Inflammatory macrophage treated with lipopolysaccharide for 4 hours (primary cell): Measurements from ENCODE around the gene CNPY4.

Source experiments
- DNase-seq: peaks from one replicate; pipeline ENCODE4 v3.0.0-alpha.2; 2020

CNPY4 gene

DNA sequence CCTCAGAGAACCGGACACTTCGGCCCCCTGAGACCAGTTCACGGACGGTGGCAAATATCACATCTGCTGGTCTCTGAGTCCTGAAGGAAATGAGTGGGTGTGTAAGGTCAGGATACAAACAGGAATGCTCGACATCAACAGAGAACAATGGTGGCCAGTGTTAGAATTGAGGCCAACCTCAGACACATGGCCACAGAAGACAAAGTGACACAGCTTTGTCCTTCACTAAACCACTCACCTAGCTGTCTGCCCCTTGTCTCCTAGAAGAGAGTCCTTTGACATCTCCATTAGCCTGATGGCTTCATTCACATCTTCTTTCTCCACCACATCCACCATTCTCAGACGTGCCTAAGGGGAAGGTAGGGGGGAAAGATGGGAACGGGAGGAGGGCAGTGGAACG is 26.4 kb upstream of the CNPY4 start:
- no peak for DNase-seq

DNA sequence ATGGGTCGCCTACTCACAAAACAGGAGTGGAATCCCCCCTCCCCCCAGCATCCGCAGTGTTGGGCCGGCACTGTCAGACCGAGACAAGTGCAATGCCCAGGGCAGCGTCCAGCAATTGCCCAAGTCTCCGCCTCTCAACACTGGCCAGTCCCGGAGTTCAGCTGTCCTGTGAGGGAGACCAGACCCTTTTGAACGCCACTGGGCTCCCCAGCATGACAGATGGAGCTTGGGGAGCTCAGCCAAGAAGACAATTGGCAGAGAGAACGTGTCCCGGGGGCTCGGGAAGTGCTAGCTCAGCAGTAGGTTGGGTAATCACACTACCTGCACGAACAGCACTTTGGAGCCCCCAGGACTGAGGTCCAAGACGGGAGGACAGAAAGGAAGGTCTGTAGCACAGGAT is 25.9 kb upstream of the CNPY4 start:
- no peak for DNase-seq

- no peak for DNase-seq
These were observed 25.4 kb upstream of the CNPY4 start for GRCh38 chr7:100093925-100094486.

DNA sequence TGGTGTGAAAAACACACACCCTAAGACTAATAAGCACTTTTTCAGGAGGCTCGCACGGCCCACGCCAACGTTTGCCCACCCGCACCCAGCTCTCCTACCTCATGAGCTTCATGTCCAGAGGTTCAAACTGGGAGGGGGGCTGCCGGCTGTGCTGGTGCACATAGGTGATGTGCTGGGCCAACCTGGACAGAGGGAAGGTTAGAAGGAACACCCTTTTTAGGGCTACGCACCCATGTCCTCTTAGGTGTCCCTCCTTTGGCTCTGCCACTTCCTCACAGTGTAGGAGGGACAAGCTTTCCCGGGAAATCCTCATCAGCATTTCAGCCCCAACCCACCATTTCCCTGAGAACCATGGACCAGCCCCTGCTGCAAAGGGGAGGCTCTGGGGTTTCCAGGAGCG is 24.1 kb upstream of the CNPY4 start:
- no peak for DNase-seq

DNA sequence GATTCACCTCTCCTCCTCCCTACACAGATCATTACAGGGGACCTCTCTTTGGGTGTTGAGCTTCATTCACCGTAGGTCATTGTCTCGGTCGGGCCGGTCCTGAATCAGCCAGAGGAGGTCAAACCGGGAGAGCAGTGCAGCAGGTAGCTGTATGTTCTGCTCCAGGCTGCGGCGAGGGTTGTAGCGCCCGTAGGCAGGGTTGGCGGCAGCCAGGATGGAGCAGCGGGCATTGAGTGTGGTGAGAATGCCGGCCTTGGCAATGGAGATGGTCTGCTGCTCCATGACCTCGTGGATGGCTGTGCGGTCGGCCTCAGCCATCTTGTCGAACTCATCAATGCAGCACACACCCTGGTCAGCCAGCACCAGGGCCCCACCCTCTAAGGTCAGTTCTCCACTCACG is 23.7 kb upstream of the CNPY4 start:
- no peak for DNase-seq

DNA sequence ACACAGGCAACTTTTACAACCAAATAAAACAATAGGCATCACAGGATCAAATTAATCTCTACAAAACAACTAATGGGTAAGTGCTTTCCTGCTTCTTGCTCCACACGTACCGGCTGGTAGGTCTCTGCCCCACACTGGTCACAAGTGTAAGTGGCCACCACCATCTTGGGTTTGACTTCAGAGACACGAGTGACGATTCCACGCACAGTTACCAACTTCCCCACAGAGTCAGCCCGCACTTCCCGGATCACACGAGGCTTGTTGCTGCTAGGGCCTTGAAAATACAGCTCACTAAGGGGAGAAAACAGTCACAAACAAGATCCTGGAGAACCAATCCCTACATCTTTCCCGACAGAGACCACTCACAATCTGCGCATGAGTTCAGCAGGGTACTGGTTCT is 20.5 kb upstream of the CNPY4 start:
- no peak for DNase-seq

GRCh38 chr7:100099452-100099851 is 20.0 kb upstream of the CNPY4 start:
- DNase-seq: no peak

GRCh38 chr7:100100420-100101015 is 18.9 kb upstream of the CNPY4 start:
- DNase-seq: peak; percentile 94

GRCh38 chr7:100101016-100101862 is 18.2 kb upstream of the CNPY4 start, which contains the start of the genes AP4M1 and MCM7:
Gene AP4M1, plus strand, starts transcription at chr7:100101643. Its CDS starts 72 bp downstream, at chr7:100101715.
Gene MCM7, minus strand, starts transcription at chr7:100101397. Its CDS starts 103 bp downstream, at chr7:100101294.
- peak; percentile 99 for DNase-seq

DNA sequence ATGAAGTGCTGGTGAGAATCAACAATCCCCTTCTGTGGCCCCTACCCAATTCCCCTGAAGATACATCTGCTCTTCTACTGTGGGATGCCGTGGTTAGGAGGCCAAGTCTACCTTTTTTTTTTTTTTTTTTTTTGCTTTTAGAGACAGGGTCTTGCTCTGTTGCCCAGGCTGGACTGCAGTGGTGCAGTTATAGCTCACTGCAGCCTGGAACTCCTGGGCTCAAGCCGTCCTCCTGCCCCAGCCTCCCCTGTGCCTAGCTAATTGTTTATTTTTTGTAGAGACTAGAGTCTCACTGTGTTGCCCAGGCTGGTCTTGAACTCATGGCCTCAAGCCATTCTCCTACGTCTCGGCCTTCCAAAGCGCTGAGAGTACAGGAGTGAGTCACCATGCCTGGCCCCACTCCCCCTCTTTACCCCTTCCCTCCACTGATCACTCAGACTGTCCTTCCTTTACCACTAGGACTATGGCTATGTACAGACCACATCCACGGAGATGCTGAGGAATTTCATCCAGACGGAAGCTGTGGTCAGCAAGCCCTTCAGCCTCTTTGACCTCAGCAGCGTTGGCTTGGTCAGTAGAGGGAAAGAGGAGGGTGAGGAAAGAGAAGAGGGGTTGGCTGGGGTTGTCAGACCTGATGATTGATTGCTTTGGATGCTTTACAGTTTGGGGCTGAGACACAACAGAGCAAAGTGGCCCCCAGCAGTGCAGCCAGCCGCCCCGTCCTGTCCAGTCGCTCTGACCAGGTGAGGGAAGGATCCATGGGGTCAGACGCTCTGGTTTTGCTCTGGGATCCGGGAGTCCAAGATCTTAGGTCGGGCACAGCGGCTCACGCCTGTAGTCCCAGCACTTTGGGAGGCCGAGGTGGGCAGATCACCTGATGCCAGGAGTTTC is 16.2 kb upstream of the CNPY4 start:
- no peak for DNase-seq

DNA sequence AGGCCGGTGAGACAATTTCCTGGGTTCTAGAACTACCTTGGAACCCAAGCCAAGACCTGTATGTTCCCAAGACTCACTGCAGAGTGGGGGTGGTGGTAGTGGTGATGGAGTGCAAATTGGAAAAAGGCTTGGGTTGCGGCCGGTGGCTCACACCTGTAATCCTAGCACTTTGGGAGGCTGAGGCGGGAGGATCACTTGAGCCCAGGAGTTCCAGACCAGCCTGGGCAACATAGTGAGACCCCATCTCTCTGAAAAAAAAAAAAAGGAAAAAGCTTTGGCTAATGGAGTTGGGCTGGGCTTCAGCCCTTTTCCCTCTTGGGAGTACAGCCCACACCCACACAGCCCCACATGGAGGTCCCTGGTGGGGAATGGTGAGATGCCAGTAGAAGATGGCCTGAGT is 13.9 kb upstream of the CNPY4 start:
- DNase-seq: no peak

DNA sequence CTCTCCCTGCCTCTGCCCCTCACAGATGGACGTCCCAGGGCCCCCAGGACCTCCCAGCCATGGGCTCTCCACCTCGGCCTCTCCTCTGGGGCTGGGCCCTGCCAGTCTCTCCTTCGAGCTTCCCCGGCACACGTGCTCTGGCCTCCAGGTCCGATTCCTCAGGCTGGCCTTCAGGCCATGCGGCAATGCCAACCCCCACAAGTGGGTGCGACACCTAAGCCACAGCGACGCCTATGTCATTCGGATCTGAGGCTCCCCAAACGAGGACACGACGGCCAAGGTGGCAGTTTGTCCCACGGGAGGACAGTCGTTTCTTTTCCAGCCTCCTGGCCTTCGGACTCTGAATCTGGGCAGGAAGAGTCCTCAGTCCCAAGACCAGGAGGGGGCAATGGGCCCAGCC is 12.8 kb upstream of the CNPY4 start:
- no peak for DNase-seq

DNA sequence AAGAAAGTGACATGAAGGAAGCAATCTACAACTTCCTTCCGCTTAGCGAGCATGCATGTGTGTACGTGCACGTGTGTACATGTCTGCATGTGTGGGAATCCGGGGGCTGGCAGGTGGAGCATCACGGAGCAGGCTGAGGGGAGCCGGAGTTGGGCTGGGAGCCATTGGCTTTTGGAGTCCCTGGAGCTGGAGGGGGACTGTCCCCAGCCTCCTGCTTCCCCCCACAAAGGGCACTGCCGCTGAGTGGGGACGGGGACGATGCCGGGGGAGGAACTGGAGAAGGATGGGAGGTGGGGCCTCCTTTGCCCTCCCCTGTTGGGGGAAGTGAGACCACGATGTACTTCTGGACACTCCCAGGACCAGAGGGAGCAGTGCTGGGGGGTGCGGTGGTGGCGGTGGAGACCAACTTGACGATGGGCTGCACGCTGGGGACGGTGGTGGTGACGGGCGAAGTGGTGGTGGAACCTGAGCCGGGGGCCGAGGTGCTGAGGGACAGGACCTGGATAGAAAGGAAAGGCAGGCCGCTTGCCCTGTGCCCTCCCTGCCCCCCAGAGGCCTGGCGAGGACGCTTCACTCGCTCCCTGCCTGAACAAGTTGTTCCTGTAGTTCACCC is 12.2 kb upstream of the CNPY4 start:
- no peak for DNase-seq

DNA sequence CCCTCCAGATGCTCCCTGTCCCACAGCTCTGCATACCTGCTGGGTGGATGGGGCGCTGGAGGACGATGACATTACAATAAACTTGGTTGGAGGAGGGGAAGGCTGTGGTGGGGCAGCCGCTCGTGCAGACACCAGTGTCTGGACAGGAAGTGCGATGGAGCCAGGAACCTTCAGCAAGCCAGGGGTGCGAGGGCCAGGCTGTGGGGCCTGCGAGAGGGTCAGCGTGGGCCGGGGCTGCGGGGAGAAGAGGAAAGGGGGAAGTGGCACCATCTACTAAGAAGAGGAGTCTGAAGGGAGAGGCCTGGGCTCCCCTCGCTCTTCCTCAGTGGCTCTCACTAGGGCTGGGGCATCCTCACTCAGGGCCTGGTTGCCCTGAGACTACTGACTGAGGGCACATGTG is 11.5 kb upstream of the CNPY4 start:
- no peak for DNase-seq

DNA sequence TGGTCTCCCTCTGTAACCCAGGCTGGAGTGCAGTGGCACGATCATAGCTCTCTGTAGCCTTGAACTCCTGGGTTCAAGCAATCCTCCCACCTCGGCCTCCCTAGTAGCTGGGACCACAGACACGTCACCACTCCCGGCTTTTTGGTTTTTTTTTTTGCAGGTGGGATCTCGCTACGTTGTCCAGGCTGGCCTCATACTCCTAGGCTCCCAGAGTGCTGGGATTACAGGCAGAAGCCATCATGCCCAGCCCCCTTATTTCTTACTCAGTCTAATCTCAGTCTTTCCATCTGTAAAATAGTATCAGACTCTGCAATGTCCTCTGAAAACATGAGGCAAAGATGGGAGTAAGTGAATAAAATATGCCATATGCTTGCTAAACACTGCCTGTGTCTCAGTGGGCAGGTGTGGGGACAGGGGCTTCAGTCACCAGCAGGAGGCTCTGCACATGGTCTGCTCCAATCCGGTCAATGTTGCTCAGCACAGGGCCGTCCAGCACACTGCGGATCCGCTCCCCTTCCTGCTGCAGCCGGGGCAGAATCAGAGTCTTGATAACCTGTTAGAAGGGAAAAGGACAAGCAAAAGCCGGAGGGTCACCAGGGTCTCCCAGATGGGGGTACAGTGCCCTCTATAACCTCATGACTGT is 9.8 kb upstream of the CNPY4 start:
- no peak for DNase-seq

- no peak for DNase-seq
These were observed 8.3 kb upstream of the CNPY4 start for GRCh38 chr7:100111156-100111555.

DNA sequence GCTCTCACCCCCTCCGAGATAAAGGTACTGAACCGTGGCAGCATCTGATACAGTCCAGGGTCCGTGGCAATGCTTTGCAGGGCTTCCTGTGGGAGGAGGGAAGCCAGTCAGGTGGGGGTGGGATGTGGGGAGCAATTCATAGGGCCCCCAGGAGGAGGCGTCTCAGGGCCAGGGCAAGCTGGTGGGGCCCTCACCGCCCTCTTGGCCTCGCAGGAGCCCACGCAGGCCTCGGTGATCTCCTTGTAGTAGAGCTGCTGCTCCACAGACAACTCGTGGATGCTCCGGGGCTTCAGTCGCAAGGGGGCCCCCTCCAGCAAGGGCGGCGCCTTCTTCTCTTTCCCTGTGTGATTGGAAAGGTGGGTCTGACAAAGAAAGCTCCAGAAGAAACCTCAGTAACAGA is 7.5 kb upstream of the CNPY4 start:
- DNase-seq: no peak

DNA sequence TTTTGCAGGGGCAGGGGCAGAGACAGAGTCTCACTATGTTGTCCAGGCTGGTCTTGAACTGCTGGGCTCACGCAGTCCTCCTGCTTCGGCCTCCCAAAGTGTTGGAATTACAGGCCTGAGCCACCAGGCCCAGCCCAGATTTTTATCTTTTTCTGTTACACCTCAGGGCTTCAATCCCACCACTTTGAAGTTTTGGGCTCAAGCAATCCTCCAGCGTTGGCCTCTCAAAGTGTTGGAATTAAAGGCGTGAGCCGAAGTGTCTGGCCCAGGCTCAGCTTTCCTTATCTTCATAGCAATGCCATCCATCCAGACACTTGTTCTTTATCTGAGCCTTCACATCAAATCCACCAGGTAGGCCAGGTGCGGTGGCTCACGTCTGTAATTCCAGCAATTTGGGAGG is 4.4 kb upstream of the CNPY4 start:
- no peak for DNase-seq

- no peak for DNase-seq
These were observed 904 bp upstream of the CNPY4 start for GRCh38 chr7:100118388-100119071.

- no peak for DNase-seq
These were observed 717 bp downstream of the CNPY4 start for GRCh38 chr7:100119970-100120732.

DNA sequence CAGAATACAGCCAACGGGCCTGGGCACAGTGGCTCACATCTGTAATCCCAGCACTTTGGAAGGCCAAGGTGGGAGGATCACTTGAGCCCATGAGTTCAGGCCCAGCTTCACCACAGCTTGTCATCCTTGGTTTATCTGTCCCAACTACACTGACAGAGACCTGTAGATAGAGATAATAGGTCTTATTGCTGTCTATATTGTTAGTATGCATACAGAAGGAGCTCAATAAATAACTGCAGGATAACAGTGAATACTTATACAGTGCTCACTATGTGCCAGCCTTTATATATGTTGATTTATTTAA is 1.3 kb downstream of the CNPY4 start:
- no peak for DNase-seq
